ENCODE results near the gene TSPAN31.
A peak's percentile ranks its signal among the peaks of the same experiment; 100 is the strongest.

The TSPAN31 gene

GRCh38 chr12:57767305-57767698, 22.5 kb downstream of the TSPAN31 start:
- TF ChIP-seq, protein P1, sequence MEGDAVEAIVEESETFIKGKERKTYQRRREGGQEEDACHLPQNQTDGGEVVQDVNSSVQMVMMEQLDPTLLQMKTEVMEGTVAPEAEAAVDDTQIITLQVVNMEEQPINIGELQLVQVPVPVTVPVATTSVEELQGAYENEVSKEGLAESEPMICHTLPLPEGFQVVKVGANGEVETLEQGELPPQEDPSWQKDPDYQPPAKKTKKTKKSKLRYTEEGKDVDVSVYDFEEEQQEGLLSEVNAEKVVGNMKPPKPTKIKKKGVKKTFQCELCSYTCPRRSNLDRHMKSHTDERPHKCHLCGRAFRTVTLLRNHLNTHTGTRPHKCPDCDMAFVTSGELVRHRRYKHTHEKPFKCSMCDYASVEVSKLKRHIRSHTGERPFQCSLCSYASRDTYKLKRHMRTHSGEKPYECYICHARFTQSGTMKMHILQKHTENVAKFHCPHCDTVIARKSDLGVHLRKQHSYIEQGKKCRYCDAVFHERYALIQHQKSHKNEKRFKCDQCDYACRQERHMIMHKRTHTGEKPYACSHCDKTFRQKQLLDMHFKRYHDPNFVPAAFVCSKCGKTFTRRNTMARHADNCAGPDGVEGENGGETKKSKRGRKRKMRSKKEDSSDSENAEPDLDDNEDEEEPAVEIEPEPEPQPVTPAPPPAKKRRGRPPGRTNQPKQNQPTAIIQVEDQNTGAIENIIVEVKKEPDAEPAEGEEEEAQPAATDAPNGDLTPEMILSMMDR (IDR thresholded peaks at IDR 0.05; ENCODE audit: low read depth, low read length): no peak

DNA sequence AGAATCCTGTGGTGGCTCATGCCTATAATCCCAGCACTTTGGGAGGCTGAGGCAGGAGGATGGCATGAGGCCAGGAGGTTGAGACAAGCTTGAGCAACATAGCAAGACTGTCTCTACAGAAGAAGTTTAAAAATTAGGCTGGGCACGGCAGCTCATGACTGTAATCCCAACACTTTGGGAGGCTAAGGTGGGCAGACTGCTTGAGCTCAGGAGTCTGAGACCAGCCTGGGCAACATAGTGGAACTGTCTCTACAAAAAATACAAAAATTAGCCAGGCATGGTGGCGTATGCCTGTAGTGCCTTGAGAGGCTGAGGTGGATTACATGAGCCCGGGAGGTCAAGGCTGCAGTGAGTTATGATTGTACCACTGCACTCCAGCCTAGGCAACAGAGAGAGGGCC, 23.0 kb downstream of the TSPAN31 start:
- DNase-seq (ENCODE audit: extremely low read depth, low read depth): no peak
- TF ChIP-seq, protein P1 (IDR thresholded peaks at IDR 0.05; ENCODE audit: low read depth, low read length): no peak

More at GRCh38 chr12:57767305-57767698, 22.5 kb downstream of the TSPAN31 start:
- no peak for DNase-seq (ENCODE audit: extremely low read depth, low read depth)

DNA sequence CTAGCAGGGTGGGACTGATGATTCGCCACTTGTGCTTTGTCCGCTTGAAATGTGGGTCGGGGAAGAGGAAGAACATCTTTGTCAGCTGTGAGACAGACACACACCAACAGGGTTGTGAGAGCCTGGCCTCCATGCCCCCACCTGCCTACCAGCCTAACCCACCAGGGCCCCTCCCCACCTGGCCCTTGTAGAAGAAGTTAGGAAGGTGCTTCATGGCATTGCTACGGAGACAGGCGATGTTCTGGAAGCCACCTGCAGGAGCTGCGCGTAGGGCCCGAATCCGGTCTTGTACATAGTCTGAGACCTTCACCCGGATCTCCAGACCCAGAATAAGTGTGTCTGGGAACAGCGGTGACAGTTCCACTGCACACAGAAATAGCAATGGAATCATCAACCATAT, 24.8 kb downstream of the TSPAN31 start:
- TF ChIP-seq, protein P1 (IDR thresholded peaks at IDR 0.05; ENCODE audit: low read depth, low read length): no peak
- no peak for DNase-seq (ENCODE audit: extremely low read depth, low read depth)

- DNase-seq (ENCODE audit: extremely low read depth, low read depth): no peak
- TF ChIP-seq, protein P1 (IDR thresholded peaks at IDR 0.05; ENCODE audit: low read depth, low read length): no peak
Measured at GRCh38 chr12:57770734-57771133, 25.9 kb downstream of the TSPAN31 start.

DNA sequence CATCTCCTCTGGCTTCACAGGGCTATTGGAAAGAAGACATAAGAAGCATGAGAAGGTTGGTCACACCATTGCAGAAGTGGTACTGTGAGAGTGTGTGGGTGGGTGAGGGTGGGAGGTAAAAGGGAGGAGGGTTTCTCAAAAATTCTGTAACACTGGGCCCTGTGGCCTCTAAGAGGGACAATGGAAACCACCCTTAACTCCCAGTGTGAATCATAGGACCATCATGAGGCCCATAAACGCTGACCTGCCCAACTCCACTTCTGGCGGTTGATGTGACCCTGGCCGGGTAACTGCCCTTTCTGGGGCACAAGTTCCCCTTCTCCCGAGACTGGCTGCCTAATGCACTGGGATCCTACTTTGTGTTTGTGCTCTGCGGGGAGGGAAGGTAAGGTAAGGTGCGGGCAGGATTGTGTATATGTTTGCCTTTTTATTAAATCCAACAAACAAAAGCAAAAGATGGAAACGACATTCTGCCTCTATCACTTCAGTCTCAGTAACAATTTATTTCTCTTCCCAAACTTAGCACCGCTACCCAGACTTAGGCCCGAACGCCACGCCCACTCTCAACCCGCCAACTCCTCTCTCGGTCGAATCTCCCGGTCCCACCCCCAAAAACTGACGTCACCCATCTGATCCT, 26.5 kb downstream of the TSPAN31 start:
- peak; percentile 61 for DNase-seq (ENCODE audit: extremely low read depth, low read depth)
- TF ChIP-seq, protein P1 (IDR thresholded peaks at IDR 0.05; ENCODE audit: low read depth, low read length): no peak

- peak; percentile 81 for DNase-seq (ENCODE audit: extremely low read depth, low read depth)
- TF ChIP-seq, protein P1 (IDR thresholded peaks at IDR 0.05; ENCODE audit: low read depth, low read length): no peak
Measured at GRCh38 chr12:57771873-57772428, 27.1 kb downstream of the TSPAN31 start, which contains the start of gene METTL1. Gene METTL1 (minus strand): TSS chr12:57772105. CDS start chr12:57772083, 22 bp downstream.
